Ascending aorta (tissue), 2 donors: ENCODE data around the gene UTF1. TPM values are rescaled to one million over a fixed set of nuclear protein-coding genes. Genes with fewer than 3 reads are reported as not detected.

ENCODE experiments used
- DNase-seq, 2 donors: peaks; one replicate each; pipeline ENCODE4 v3.0.0-alpha.2; 2019; ENCODE audit warnings: low spot score in 2 of 2
- H3K27ac ChIP-seq, 2 donors: fragments of 200-600 bp; sonication (generic); one replicate each; pipeline ENCODE4 v1.5.1; 2016 to 2017; ENCODE audit warnings: mild to moderate bottlenecking in 1 of 2
- H3K27me3 ChIP-seq: fragments of 200-600 bp; sonication (generic); one replicate; pipeline ENCODE4 v1.5.1; 2017
- H3K36me3 ChIP-seq, 2 donors: fragments of 200-600 bp; sonication (generic); one replicate each; pipeline ENCODE4 v1.5.1; 2016
- H3K4me1 ChIP-seq, 2 donors: fragments of 200-600 bp; sonication (generic); one replicate each; pipeline ENCODE4 v1.5.1; 2016 to 2017; ENCODE audit warnings: mild to moderate bottlenecking in 1 of 2
- H3K4me3 ChIP-seq, 2 donors: fragments of 200-600 bp; sonication (generic); one replicate each; pipeline ENCODE4 v1.5.1; 2016 to 2017; ENCODE audit warnings: mild to moderate bottlenecking in 1 of 2
- H3K9me3 ChIP-seq, 2 donors: fragments of 200-600 bp; sonication (generic); one replicate each; pipeline ENCODE4 v1.5.1; 2016
- intact Hi-C: fragments of 100-400 bp; cut with DNase I; formaldehyde crosslinking; loops from one replicate; pipeline ENCODE4 v1.15.1; 2023
- total RNA-seq: library from RNA; depleted of rRNA; stranded (reverse); fragments of >200 nt; gene quantifications from one replicate; pipeline ENCODE4 v1.1.0, GENCODE V29; 2016
- TF ChIP-seq, protein P1 (sequence below), 3 experiments: fragments of 200-600 bp in 2 of 3; fragments of 450-650 bp in 1 of 3; sonication (generic) in 2 of 3; IDR thresholded peaks; one replicate each; pipeline ENCODE4 v1.5.1; 2016 to 2019; ENCODE audit warnings: antibody characterized with exemption in 3 of 3, mild to moderate bottlenecking in 1 of 3, moderate library complexity in 1 of 3

The UTF1 gene
- total RNA-seq, 1 donor from 2014 or later = not detected

DNA sequence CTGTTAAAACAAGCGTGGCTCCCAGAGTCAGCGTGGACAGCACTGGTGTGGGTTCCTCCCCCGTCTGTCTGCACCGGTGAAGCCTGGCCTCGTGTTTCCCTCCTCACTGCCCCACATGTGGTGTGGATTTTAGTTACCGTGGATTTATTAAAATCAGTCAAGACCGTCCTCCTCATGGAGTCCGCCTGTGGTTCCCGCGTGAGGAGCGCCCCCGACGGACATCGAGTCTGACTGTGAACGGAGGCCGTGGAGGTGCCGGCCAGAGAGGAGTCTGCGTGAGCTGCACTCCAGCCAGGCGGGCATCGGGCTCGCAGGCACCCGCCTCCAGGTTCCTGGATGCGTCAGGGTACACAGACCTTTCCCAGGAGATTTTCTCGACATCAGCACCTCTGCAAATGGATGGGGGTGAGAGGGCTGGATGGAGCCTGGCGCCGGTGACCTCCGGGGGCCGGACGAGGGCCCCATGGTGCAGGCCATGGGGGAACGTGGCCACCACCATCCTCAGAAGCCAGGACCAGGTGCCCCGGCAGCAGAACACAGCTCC, 26.3 kb upstream of the UTF1 start:
- Histone ChIP-seq H3K4me1 (no peaks in the 10 kb centered on the region), H3K36me3 (no peaks in the 10 kb centered on the region), H3K27ac (no peak overlapping the region), H3K4me3 (no peak overlapping the region), H3K9me3 (no peaks in the 10 kb centered on the region), H3K27me3 (no peaks in the 10 kb centered on the region)
- TF ChIP-seq, protein P1, sequence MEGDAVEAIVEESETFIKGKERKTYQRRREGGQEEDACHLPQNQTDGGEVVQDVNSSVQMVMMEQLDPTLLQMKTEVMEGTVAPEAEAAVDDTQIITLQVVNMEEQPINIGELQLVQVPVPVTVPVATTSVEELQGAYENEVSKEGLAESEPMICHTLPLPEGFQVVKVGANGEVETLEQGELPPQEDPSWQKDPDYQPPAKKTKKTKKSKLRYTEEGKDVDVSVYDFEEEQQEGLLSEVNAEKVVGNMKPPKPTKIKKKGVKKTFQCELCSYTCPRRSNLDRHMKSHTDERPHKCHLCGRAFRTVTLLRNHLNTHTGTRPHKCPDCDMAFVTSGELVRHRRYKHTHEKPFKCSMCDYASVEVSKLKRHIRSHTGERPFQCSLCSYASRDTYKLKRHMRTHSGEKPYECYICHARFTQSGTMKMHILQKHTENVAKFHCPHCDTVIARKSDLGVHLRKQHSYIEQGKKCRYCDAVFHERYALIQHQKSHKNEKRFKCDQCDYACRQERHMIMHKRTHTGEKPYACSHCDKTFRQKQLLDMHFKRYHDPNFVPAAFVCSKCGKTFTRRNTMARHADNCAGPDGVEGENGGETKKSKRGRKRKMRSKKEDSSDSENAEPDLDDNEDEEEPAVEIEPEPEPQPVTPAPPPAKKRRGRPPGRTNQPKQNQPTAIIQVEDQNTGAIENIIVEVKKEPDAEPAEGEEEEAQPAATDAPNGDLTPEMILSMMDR (IDR thresholded peaks at IDR 0.05) = no peak
- intact Hi-C loops = no loop called here
- no peak for DNase-seq

DNA sequence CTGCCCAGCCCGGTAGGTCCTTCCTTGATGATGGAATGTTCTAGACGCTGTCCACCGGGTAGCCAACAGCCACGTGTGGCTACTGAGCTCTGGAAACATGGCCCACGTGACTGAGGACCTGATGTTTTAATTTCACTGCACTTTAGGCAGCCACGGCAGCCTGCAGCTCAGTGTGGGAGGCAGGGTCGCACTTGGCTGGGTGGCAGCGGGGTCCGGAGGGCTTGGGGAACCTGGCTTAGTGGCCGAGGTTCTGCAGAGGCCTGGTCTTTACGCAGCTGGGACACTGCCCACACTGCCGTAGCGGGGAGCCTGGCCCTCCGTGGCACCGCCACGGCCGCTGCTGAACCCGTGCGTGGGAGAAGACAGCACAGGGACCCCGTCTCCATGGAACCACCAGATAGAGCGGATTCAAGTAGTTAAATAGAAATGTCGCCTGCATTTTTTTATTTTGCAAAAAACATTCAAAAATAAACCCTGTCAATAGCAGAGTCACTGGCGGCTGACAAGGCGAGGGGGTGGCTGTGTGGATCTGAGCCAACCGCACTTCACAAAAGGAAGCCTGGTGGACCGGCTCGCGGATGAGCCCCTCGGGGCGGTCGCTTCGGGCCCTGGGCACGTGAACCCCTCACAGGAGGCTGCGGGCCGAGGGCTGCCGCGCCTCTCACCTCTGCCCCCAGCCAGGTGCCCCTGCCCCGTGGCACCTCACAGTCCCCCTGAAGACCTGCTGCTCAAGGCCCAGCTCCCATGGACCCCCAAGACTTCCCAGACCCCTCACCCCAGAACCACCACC, 25.6 kb upstream of the UTF1 start:
- TF ChIP-seq, protein P1 (IDR thresholded peaks at IDR 0.05) = no peak
- no peaks in the 10 kb centered on the region for H3K9me3 ChIP-seq
- H3K27me3 ChIP-seq = no peaks in the 10 kb centered on the region
- no peak for DNase-seq
- H3K27ac ChIP-seq = no peak overlapping the region
- intact Hi-C loops = no loop called here
- no peaks in the 10 kb centered on the region for H3K4me1 ChIP-seq
- no peaks in the 10 kb centered on the region for H3K36me3 ChIP-seq
- H3K4me3 ChIP-seq = no peak overlapping the region

DNA sequence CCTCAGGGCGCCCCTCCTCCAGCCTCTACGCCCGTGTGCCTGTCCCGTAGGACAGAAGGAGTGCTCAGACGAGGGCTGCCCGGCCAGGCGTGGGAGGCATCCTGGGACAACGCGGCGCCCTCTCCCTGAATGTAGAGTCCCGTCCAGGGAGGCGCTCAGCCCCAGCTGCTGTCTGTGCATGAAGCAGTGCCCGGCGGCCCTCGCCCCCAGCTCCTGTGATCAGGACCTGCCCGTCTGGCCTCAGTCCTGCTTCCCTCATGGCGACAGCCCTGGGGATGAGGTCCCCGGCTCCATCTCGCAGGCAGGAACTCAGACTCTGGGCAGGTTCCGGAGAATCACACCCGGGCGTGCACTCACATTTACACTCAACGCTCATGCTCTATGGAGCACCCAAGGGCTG, 24.9 kb upstream of the UTF1 start:
- H3K27ac ChIP-seq = no peak overlapping the region
- intact Hi-C loops = no loop called here
- no peak overlapping the region for H3K4me3 ChIP-seq
- TF ChIP-seq, protein P1 (IDR thresholded peaks at IDR 0.05) = no peak
- H3K27me3 ChIP-seq = no peaks in the 10 kb centered on the region
- no peaks in the 10 kb centered on the region for H3K36me3 ChIP-seq
- no peak for DNase-seq
- no peaks in the 10 kb centered on the region for H3K4me1 ChIP-seq
- no peaks in the 10 kb centered on the region for H3K9me3 ChIP-seq

DNA sequence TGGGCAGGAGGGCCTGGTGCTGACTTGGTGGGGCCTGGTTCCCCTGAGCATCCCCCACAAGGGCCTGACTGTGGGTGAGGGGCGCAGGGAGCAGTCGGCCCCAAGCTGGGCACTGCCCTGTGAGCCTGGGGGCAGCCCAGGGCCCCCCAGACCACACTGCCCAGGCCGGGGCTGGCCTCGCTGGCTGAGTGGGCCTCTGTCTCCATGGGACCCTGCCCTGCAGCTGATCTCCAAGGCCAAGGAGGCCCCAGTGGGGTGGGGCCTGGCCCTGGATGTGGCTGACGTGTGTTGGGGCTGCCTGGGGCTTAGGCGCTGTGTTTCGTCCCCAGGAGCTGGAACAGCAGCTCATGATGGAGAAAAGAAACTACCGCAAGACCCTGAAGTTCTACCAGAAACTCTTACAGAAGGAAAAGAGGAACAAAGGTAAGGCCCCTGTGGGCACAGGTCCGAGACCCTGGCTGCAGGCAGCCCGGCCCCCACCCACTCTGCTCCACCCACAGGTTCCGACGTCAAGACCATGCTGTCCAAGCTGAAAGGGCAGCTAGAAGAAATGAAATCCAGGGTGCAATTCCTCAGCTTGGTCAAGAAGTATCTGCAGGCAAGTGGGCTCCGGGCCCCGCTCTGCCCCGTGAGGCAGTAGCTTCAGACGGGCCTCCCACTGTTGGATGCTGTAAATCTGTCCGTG, 23.5 kb upstream of the UTF1 start:
- TF ChIP-seq, protein P1 (IDR thresholded peaks at IDR 0.05) = no peak
- no peak overlapping the region for H3K4me3 ChIP-seq
- no peak overlapping the region for H3K27ac ChIP-seq
- DNase-seq = no peak
- H3K27me3 ChIP-seq = no peaks in the 10 kb centered on the region
- H3K9me3 ChIP-seq = no peaks in the 10 kb centered on the region
- intact Hi-C loops = no loop called here
- no peaks in the 10 kb centered on the region for H3K36me3 ChIP-seq
- H3K4me1 ChIP-seq = no peaks in the 10 kb centered on the region

DNA sequence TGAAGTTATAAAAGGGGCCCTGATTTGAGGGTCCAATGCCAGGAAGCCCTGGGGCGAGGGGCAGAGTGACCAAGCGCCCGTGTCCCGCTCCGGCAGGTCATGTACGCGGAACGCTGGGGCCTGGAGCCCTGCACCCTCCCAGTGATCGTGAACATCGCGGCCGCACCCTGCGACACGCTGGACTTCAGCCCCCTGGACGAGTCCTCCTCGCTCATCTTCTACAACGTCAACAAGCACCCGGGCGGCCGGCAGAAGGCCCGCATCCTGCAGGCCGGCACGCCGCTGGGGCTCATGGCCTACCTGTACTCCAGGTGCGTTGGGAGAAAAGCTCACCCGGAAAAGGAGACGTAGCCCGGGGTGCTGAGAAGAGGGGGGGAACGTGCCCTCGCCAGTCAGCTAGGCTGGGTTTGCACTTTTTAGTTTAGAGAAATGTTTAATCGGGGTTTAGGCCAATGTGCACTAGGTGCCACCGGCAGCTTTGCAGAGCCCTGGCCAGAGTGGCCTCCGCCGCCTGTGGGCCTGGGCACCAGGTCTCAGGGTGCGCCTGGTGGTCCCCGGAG, 22.9 kb upstream of the UTF1 start:
- Histone ChIP-seq H3K27me3 (no peaks in the 10 kb centered on the region), H3K27ac (no peak overlapping the region)
- intact Hi-C loops = no loop called here

More for the DNA sequence above, 22.9 kb upstream of the UTF1 start:
- no peaks in the 10 kb centered on the region for H3K36me3 ChIP-seq
- no peak overlapping the region for H3K4me3 ChIP-seq
- H3K4me1 ChIP-seq = no peaks in the 10 kb centered on the region
- TF ChIP-seq, protein P1 (IDR thresholded peaks at IDR 0.05) = no peak
- H3K9me3 ChIP-seq = no peaks in the 10 kb centered on the region
- DNase-seq = no peak
